Measurements from ENCODE around the gene PPIL1. TPM values are rescaled to one million over a fixed set of nuclear protein-coding genes. Genes with fewer than 3 reads are reported as not detected.
"Not testable (repeated sequence)": the region's sequence is repeated elsewhere in the genome, so short reads cannot be mapped to it uniquely, and the experiment has no call there.

PPIL1 gene
- total and polyA plus RNA-seq, 9 donors, result 10.7 to 38.4 (median 21.2) TPM

GRCh38 chr6:36897609-36898008 lies 23.0 kb upstream of the PPIL1 start:
- Histone ChIP-seq H3K4me3 (no peak overlapping the region), H3K4me1 (ENCODE audit: insufficient read depth) (peaks cover 1% of the 10 kb centered on the region), H3K9me3 (no peaks in the 10 kb centered on the region), H3K36me3 (no peaks in the 10 kb centered on the region), H3K27ac (no peak overlapping the region), H3K27me3 (no peaks in the 10 kb centered on the region)
- no peak for DNase-seq
- no peak for TF ChIP-seq POLR2A (IDR thresholded peaks at IDR 0.05)
- TF ChIP-seq, protein P1, sequence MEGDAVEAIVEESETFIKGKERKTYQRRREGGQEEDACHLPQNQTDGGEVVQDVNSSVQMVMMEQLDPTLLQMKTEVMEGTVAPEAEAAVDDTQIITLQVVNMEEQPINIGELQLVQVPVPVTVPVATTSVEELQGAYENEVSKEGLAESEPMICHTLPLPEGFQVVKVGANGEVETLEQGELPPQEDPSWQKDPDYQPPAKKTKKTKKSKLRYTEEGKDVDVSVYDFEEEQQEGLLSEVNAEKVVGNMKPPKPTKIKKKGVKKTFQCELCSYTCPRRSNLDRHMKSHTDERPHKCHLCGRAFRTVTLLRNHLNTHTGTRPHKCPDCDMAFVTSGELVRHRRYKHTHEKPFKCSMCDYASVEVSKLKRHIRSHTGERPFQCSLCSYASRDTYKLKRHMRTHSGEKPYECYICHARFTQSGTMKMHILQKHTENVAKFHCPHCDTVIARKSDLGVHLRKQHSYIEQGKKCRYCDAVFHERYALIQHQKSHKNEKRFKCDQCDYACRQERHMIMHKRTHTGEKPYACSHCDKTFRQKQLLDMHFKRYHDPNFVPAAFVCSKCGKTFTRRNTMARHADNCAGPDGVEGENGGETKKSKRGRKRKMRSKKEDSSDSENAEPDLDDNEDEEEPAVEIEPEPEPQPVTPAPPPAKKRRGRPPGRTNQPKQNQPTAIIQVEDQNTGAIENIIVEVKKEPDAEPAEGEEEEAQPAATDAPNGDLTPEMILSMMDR (IDR thresholded peaks at IDR 0.05), result peak in 1 of 3 donors; percentile 24
- intact Hi-C loops (cut with DNase I), result loop anchor here in 1 of 4 donors (10.0 kb wide), 1 partner anchor 307 kb away; no protein-coding TSS in a partner anchor
- 69 to 72% (median 69%) methylated on average over 6 of the region's 6 CpGs for WGBS, 3 donors

DNA sequence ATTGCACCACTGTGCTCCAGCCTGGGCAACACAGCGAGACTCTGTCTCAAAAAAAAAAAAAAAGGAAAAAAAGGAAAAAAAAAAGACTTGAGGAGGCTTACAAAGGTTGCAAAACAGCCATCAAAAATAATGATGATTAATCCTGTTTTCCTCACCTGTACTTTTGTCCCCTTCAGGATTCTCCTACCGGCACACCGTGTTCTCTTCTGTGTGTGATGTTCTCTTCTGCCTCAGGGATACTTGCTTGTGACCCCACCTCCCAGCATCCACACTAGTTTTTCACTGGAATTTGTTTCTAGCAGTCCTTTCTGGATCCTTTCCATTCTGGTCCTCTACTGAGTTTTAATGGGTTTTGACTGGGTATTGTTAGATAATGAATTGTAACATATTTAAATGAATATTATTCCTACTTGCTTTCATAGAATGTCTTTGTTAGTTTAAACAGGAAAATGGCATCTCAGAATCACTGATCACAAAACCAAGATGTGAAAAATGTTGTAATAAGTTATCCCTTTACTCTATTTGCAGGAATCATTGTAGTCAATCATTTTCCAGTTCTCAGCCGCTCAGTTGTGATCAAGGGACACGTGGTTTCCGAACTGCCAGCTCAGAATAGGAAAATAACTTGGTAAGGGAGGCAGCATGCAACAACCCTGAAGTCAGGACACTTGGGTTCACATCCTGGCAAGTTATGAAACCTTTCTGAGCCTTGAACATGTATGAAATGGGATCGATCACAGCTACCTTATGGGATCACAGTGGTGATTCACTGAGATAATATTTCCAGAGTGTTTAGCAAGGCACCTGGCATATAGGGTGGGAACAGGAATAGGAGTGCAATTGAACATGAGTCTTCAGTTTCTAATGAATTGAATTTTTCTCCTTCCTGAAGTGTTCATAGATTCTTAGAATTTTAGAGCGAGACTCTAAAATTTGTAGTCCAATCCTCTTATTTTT lies 19.7 kb upstream of the PPIL1 start:
- no peak overlapping the region for H3K4me3 ChIP-seq
- H3K36me3 ChIP-seq, result no peaks in the 10 kb centered on the region
- peaks cover 1% of the 10 kb centered on the region for H3K4me1 ChIP-seq (ENCODE audit: insufficient read depth)
- TF ChIP-seq, protein P1 (IDR thresholded peaks at IDR 0.05), result no peak
- TF ChIP-seq EP300 (IDR thresholded peaks at IDR 0.05) (no peak), POLR2A (IDR thresholded peaks at IDR 0.05) (no peak)
- H3K27me3 ChIP-seq, result no peaks in the 10 kb centered on the region
- intact Hi-C loops (cut with DNase I), result loop anchor here in 1 of 4 donors (10.0 kb wide), 1 partner anchor 311 kb away; no protein-coding TSS in a partner anchor
- no peak overlapping the region for H3K27ac ChIP-seq
- H3K9me3 ChIP-seq, result no peaks in the 10 kb centered on the region
- DNase-seq, result no peak
- 90 to 94% (median 91%) methylated on average over 8 of the region's 8 CpGs for WGBS, 3 donors

GRCh38 chr6:36891153-36891552 lies 16.6 kb upstream of the PPIL1 start:
- 96 to 97% (median 97%) methylated on average over 2 of the region's 2 CpGs for WGBS, 3 donors
- H3K27ac ChIP-seq; H3K9me3 ChIP-seq; H3K4me3 ChIP-seq; H3K36me3 ChIP-seq; H3K27me3 ChIP-seq; DNase-seq; H3K4me1 ChIP-seq (ENCODE audit: insufficient read depth): not testable (repeated sequence)
- intact Hi-C loops (cut with DNase I), result loop anchor here in 1 of 4 donors (10.0 kb wide), 1 partner anchor 314 kb away; no protein-coding TSS in a partner anchor

DNA sequence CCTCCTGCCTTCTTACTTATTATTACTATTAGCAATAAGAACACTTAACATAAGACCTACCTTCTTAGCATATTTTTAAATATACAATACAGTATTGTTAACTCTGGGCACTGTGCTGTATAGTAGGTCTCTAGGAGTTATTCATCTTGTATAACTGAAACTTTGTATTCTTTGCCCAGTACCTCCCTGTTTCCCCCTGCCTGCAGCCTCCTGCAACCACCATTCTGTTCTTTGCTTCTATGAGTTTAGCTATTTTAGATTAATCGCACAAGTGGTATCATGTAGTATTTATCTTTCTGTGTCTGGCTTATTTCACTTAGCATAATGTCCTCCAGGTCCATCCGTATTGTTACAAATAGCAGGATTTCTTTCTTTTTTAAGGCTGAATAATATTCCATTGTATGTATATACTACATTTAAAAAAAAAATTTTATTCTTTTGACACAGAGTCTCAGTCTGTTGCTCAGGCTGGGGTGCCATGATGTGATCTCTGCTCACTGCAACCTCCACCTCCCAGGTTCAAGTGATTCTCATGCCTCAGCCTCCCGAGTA lies 15.6 kb upstream of the PPIL1 start:
- 96 to 98% (median 96%) methylated on average over 3 of the region's 3 CpGs for WGBS, 3 donors
- TF ChIP-seq EP300 (IDR thresholded peaks at IDR 0.05) (no peak), POLR2A (IDR thresholded peaks at IDR 0.05) (no peak)
- TF ChIP-seq, protein P1 (IDR thresholded peaks at IDR 0.05), result no peak
- intact Hi-C loops (cut with DNase I), result loop anchor here in 1 of 4 donors (10.0 kb wide), 1 partner anchor 315 kb away; no protein-coding TSS in a partner anchor
- Histone ChIP-seq H3K27ac (no peak overlapping the region), H3K4me3 (no peak overlapping the region), H3K4me1 (ENCODE audit: insufficient read depth) (peaks cover 3% of the 10 kb centered on the region), H3K36me3 (no peaks in the 10 kb centered on the region), H3K9me3 (no peaks in the 10 kb centered on the region), H3K27me3 (no peaks in the 10 kb centered on the region)
- DNase-seq, result no peak
